HEK293 (cell line): ENCODE data around the gene AFG1L.
A peak's percentile ranks its signal among the peaks of the same experiment; 100 is the strongest.

ENCODE experiments used
- CTCF ChIP-seq: fragments of 450-650 bp; formaldehyde crosslinking; IDR thresholded peaks from 2 replicates; pipeline ENCODE4 v1.5.1; 2016; ENCODE audit warnings: missing biosample characterization, missing genetic modification characterization
- GLIS1 ChIP-seq: fragments of 450-650 bp; formaldehyde crosslinking; IDR thresholded peaks from 2 replicates; pipeline ENCODE4 v1.5.1; 2016; ENCODE audit warnings: missing biosample characterization, missing genetic modification characterization
- GLIS2 ChIP-seq: fragments of 450-650 bp; formaldehyde crosslinking; IDR thresholded peaks from 2 replicates; pipeline ENCODE4 v1.5.1; 2016; ENCODE audit warnings: missing biosample characterization, missing genetic modification characterization
- HOXA7 ChIP-seq: sonication (generic); formaldehyde crosslinking; IDR thresholded peaks from 2 replicates; pipeline ENCODE4 v1.8.1; 2022; ENCODE audit warnings: missing genetic modification reagents, borderline replicate concordance
- KLF8 ChIP-seq: fragments of 450-650 bp; formaldehyde crosslinking; IDR thresholded peaks from 2 replicates; pipeline ENCODE4 v1.5.1; 2016; ENCODE audit warnings: missing biosample characterization, missing genetic modification characterization
- KLF9 ChIP-seq: fragments of 450-650 bp; formaldehyde crosslinking; IDR thresholded peaks from 2 replicates; pipeline ENCODE4 v1.5.1; 2016; ENCODE audit warnings: missing biosample characterization, missing genetic modification characterization, low read depth
- MEIS1 ChIP-seq: sonication (generic); formaldehyde crosslinking; IDR thresholded peaks from 2 replicates; pipeline ENCODE4 v1.8.1; 2022; ENCODE audit warnings: missing genetic modification reagents, mild to moderate bottlenecking, borderline replicate concordance
- PRDM4 ChIP-seq: fragments of 450-650 bp; formaldehyde crosslinking; IDR thresholded peaks from 2 replicates; pipeline ENCODE4 v1.5.1; 2017; ENCODE audit warnings: missing biosample characterization, missing genetic modification characterization
- TCF7L2 ChIP-seq: IDR thresholded peaks from 2 replicates; pipeline ENCODE4 v1.6.1; 2011; ENCODE audit warnings: low read depth, mild to moderate bottlenecking, inconsistent platforms, low read length, moderate library complexity, borderline replicate concordance
- YY2 ChIP-seq: fragments of 450-650 bp; formaldehyde crosslinking; IDR thresholded peaks from 2 replicates; pipeline ENCODE4 v1.5.1; 2016; ENCODE audit warnings: missing biosample characterization, missing genetic modification characterization
- ZBTB1 ChIP-seq: fragments of 450-650 bp; formaldehyde crosslinking; IDR thresholded peaks from 2 replicates; pipeline ENCODE4 v1.5.1; 2016; ENCODE audit warnings: missing biosample characterization, missing genetic modification characterization
- ZBTB20 ChIP-seq: fragments of 450-650 bp; formaldehyde crosslinking; IDR thresholded peaks from 2 replicates; pipeline ENCODE4 v1.5.1; 2016; ENCODE audit warnings: missing biosample characterization, missing genetic modification characterization
- ZBTB6 ChIP-seq: fragments of 450-650 bp; formaldehyde crosslinking; IDR thresholded peaks from 2 replicates; pipeline ENCODE4 v1.5.1; 2017; ENCODE audit warnings: missing biosample characterization, missing genetic modification characterization
- ZBTB8A ChIP-seq: fragments of 450-650 bp; formaldehyde crosslinking; IDR thresholded peaks from 2 replicates; pipeline ENCODE4 v1.5.1; 2016; ENCODE audit warnings: missing biosample characterization, missing genetic modification characterization
- ZFP37 ChIP-seq: fragments of 450-650 bp; formaldehyde crosslinking; IDR thresholded peaks from 2 replicates; pipeline ENCODE4 v1.5.1; 2016; ENCODE audit warnings: missing biosample characterization, missing genetic modification characterization
- ZNF114 ChIP-seq: fragments of 450-650 bp; formaldehyde crosslinking; IDR thresholded peaks from 2 replicates; pipeline ENCODE4 v1.5.0; 2017; ENCODE audit warnings: missing biosample characterization, missing genetic modification characterization
- ZNF132 ChIP-seq: fragments of 450-650 bp; formaldehyde crosslinking; IDR thresholded peaks from 2 replicates; pipeline ENCODE4 v1.5.1; 2017; ENCODE audit warnings: missing biosample characterization, missing genetic modification characterization, borderline replicate concordance
- ZNF169 ChIP-seq: fragments of 450-650 bp; formaldehyde crosslinking; IDR thresholded peaks from 2 replicates; pipeline ENCODE4 v1.5.1; 2016; ENCODE audit warnings: missing biosample characterization, missing genetic modification characterization
- ZNF19 ChIP-seq: fragments of 450-650 bp; formaldehyde crosslinking; IDR thresholded peaks from 2 replicates; pipeline ENCODE4; 2016; ENCODE audit warnings: missing biosample characterization, missing genetic modification characterization, low read depth
- ZNF221 ChIP-seq: fragments of 450-650 bp; formaldehyde crosslinking; IDR thresholded peaks from 2 replicates; pipeline ENCODE4 v1.5.1; 2017; ENCODE audit warnings: missing biosample characterization, missing genetic modification characterization, borderline replicate concordance
- ZNF23 ChIP-seq: fragments of 450-650 bp; formaldehyde crosslinking; IDR thresholded peaks from 2 replicates; pipeline ENCODE4 v1.5.1; 2016; ENCODE audit warnings: missing biosample characterization, missing genetic modification characterization, borderline replicate concordance
- ZNF335 ChIP-seq: fragments of 450-650 bp; formaldehyde crosslinking; conservative IDR thresholded peaks from 2 replicates; pipeline ENCODE4 v1.5.1; 2016; ENCODE audit warnings: missing biosample characterization, missing genetic modification characterization
- ZNF404 ChIP-seq: fragments of 450-650 bp; formaldehyde crosslinking; IDR thresholded peaks from 2 replicates; pipeline ENCODE4 v1.5.1; 2017; ENCODE audit warnings: missing biosample characterization, missing genetic modification characterization
- ZNF548 ChIP-seq: fragments of 450-650 bp; formaldehyde crosslinking; IDR thresholded peaks from 2 replicates; pipeline ENCODE4 v1.5.1; 2016; ENCODE audit warnings: missing biosample characterization, missing genetic modification characterization
- ZNF571 ChIP-seq: fragments of 450-650 bp; formaldehyde crosslinking; IDR thresholded peaks from 2 replicates; pipeline ENCODE4 v1.5.0; 2017; ENCODE audit warnings: missing biosample characterization, missing genetic modification characterization
- ZNF580 ChIP-seq: fragments of 450-650 bp; formaldehyde crosslinking; IDR thresholded peaks from 2 replicates; pipeline ENCODE4 v1.5.1; 2016; ENCODE audit warnings: missing biosample characterization, missing genetic modification characterization
- ZNF600 ChIP-seq: fragments of 450-650 bp; formaldehyde crosslinking; IDR thresholded peaks from 2 replicates; pipeline ENCODE4 v1.5.1; 2016; ENCODE audit warnings: missing biosample characterization, missing genetic modification characterization
- ZNF670 ChIP-seq: fragments of 450-650 bp; formaldehyde crosslinking; IDR thresholded peaks from 2 replicates; pipeline ENCODE4 v1.5.1; 2016; ENCODE audit warnings: missing biosample characterization, missing genetic modification characterization, low read depth
- ZNF701 ChIP-seq: fragments of 450-650 bp; formaldehyde crosslinking; IDR thresholded peaks from 2 replicates; pipeline ENCODE4 v1.5.1; 2016; ENCODE audit warnings: missing biosample characterization, missing genetic modification characterization
- TF ChIP-seq, protein P1 (sequence below): fragments of 450-650 bp; formaldehyde crosslinking; IDR thresholded peaks from 2 replicates; pipeline ENCODE4 v1.5.1; 2016; ENCODE audit warnings: missing biosample characterization, missing genetic modification characterization
- TF ChIP-seq, protein P2 (sequence below): IDR thresholded peaks from 2 replicates; pipeline ENCODE4 v1.6.1; 2011; ENCODE audit warnings: mild to moderate bottlenecking, low read depth, low read length, borderline replicate concordance

Gene AFG1L

GRCh38 chr6:108559097-108559883, 264.4 kb downstream of the AFG1L start (continued):
- TF ChIP-seq PRDM4 (tag by site-specific recombination) (peak; percentile 54), ZBTB1 (no peak), ZNF19 (tag by site-specific recombination) (no peak), KLF8 (tag by site-specific recombination) (peak; percentile 50), ZNF23 (no peak), ZNF600 (tag by site-specific recombination) (peak; percentile 41; the same call in 1 of the 2 replicates), MEIS1 (no peak), ZNF132 (tag by site-specific recombination) (no peak), ZFP37 (tag by site-specific recombination) (no peak), ZNF580 (tag by site-specific recombination) (no peak), ZNF169 (tag by site-specific recombination) (no peak), ZBTB20 (tag by site-specific recombination) (peak; percentile 64; the same call in 1 of the 2 replicates), ZNF548 (tag by site-specific recombination) (no peak), ZNF221 (no peak), ZNF335 (peak; percentile 98), ZNF404 (tag by site-specific recombination) (no peak), GLIS1 (peak; percentile 76), CTCF (no peak), ZNF670 (tag by site-specific recombination) (no peak), ZBTB8A (tag by site-specific recombination) (no peak; the same call in none of the 2 replicates), GLIS2 (tag by site-specific recombination) (peak; percentile 98), KLF9 (peak; percentile 49; the same call in 1 of the 2 replicates), TCF7L2 (no peak), ZNF701 (tag by site-specific recombination) (no peak), HOXA7 (CRISPR knock-in tag) (no peak), ZBTB6 (tag by site-specific recombination) (no peak), ZNF114 (tag by site-specific recombination) (no peak), ZNF571 (tag by site-specific recombination) (no peak), YY2 (no peak)
- TF ChIP-seq, protein P1, sequence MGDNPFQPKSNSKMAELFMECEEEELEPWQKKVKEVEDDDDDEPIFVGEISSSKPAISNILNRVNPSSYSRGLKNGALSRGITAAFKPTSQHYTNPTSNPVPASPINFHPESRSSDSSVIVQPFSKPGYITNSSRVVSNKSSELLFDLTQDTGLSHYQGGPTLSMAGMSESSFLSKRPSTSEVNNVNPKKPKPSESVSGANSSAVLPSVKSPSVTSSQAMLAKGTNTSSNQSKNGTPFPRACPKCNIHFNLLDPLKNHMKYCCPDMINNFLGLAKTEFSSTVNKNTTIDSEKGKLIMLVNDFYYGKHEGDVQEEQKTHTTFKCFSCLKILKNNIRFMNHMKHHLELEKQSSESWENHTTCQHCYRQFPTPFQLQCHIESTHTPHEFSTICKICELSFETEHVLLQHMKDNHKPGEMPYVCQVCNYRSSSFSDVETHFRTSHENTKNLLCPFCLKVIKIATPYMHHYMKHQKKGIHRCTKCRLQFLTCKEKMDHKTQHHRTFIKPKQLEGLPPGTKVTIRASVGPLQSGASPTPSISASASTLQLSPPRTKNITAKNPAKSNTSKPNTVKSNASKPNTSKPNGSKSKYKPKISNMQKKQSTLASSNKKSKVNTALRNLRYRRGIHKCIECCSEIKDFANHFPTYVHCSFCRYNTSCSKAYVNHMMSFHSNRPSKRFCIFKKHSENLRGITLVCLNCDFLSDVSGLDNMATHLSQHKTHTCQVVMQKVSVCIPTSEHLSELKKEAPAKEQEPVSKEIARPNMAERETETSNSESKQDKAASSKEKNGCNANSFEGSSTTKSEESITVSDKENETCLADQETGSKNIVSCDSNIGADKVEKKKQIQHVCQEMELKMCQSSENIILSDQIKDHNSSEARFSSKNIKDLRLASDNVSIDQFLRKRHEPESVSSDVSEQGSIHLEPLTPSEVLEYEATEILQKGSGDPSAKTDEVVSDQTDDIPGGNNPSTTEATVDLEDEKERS (tag by site-specific recombination): no peak
- TF ChIP-seq, protein P2, sequence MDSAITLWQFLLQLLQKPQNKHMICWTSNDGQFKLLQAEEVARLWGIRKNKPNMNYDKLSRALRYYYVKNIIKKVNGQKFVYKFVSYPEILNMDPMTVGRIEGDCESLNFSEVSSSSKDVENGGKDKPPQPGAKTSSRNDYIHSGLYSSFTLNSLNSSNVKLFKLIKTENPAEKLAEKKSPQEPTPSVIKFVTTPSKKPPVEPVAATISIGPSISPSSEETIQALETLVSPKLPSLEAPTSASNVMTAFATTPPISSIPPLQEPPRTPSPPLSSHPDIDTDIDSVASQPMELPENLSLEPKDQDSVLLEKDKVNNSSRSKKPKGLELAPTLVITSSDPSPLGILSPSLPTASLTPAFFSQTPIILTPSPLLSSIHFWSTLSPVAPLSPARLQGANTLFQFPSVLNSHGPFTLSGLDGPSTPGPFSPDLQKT: no peak
